ENCODE measurements around the gene ERCC4. TPM values are rescaled to one million over a fixed set of nuclear protein-coding genes. Genes with fewer than 3 reads are reported as not detected.

ERCC4 gene
- total and polyA plus RNA-seq, 7 donors = 0.60 to 11.4 (median 7.7) TPM

GRCh38 chr16:13935408-13935807, 15.5 kb downstream of the ERCC4 start:
- no peak overlapping the region for H3K27ac ChIP-seq
- peaks cover 0 to 73% (median 6%) of the 10 kb centered on the region in 4 donors for H3K36me3 ChIP-seq
- no peaks in the 10 kb centered on the region for H3K27me3 ChIP-seq
- no peak overlapping the region for H3K4me3 ChIP-seq
- WGBS, 2 donors = 81 to 86% methylated on average over 12 of the region's 12 CpGs
- no peak for DNase-seq
- no peaks in the 10 kb centered on the region for H3K9me3 ChIP-seq
- intact Hi-C loops (cut with DNase I) = no loop called here
- peak in 1 of 4 experiments; percentile 46 for TF ChIP-seq CTCF (IDR thresholded peaks at IDR 0.05)
- no peak for TF ChIP-seq POLR2A (IDR thresholded peaks at IDR 0.05)
- no peak for TF ChIP-seq POLR2AphosphoS5 (IDR thresholded peaks at IDR 0.05)
- no peak for TF ChIP-seq EP300 (IDR thresholded peaks at IDR 0.05)
- H3K4me1 ChIP-seq = peaks cover 0 to 5% (median 0%) of the 10 kb centered on the region in 4 donors

- Histone ChIP-seq H3K36me3 (peaks cover 0 to 75% (median 6%) of the 10 kb centered on the region in 4 donors), H3K9me3 (no peaks in the 10 kb centered on the region), H3K27ac (no peak overlapping the region), H3K4me1 (peaks cover 0 to 5% (median 0%) of the 10 kb centered on the region in 4 donors), H3K4me3 (no peak overlapping the region), H3K27me3 (no peaks in the 10 kb centered on the region)
- TF ChIP-seq POLR2AphosphoS5 (IDR thresholded peaks at IDR 0.05) = no peak
- no peak for TF ChIP-seq EP300 (IDR thresholded peaks at IDR 0.05)
- TF ChIP-seq CTCF (IDR thresholded peaks at IDR 0.05) = no peak
- TF ChIP-seq POLR2A (IDR thresholded peaks at IDR 0.05) = no peak
- intact Hi-C loops (cut with DNase I) = no loop called here
- WGBS, 2 donors = 72 to 73% methylated on average over 2 of the region's 2 CpGs
- DNase-seq = no peak
Observed at GRCh38 chr16:13936155-13936554, 16.2 kb downstream of the ERCC4 start.

- no peak for DNase-seq
- peaks cover 0 to 5% (median 0%) of the 10 kb centered on the region in 4 donors for H3K4me1 ChIP-seq
- H3K9me3 ChIP-seq = no peaks in the 10 kb centered on the region
- H3K4me3 ChIP-seq = no peak overlapping the region
- peaks cover 0 to 72% (median 6%) of the 10 kb centered on the region in 4 donors for H3K36me3 ChIP-seq
- TF ChIP-seq POLR2A (IDR thresholded peaks at IDR 0.05) (no peak), POLR2AphosphoS5 (IDR thresholded peaks at IDR 0.05) (no peak), CTCF (IDR thresholded peaks at IDR 0.05) (no peak), EP300 (IDR thresholded peaks at IDR 0.05) (no peak)
- H3K27ac ChIP-seq = no peak overlapping the region
- 75 to 77% methylated on average over 3 of the region's 3 CpGs for WGBS, 2 donors
- intact Hi-C loops (cut with DNase I) = no loop called here
- no peaks in the 10 kb centered on the region for H3K27me3 ChIP-seq
Observed at GRCh38 chr16:13936596-13937081, 16.7 kb downstream of the ERCC4 start.

- no peaks in the 10 kb centered on the region for H3K27me3 ChIP-seq
- no peak for DNase-seq
- peaks cover 0 to 65% (median 6%) of the 10 kb centered on the region in 4 donors for H3K36me3 ChIP-seq
- H3K27ac ChIP-seq = no peak overlapping the region
- TF ChIP-seq POLR2AphosphoS5 (IDR thresholded peaks at IDR 0.05) = no peak
- no peak for TF ChIP-seq EP300 (IDR thresholded peaks at IDR 0.05)
- TF ChIP-seq POLR2A (IDR thresholded peaks at IDR 0.05) = no peak
- no peak for TF ChIP-seq CTCF (IDR thresholded peaks at IDR 0.05)
- WGBS, 2 donors = 82 to 89% methylated on average over 5 of the region's 5 CpGs
- no peak overlapping the region for H3K4me3 ChIP-seq
- intact Hi-C loops (cut with DNase I) = no loop called here
- peaks cover 0 to 5% (median 0%) of the 10 kb centered on the region in 4 donors for H3K4me1 ChIP-seq
- H3K9me3 ChIP-seq = no peaks in the 10 kb centered on the region
Observed at GRCh38 chr16:13937411-13937810, 17.5 kb downstream of the ERCC4 start.

GRCh38 chr16:13938480-13938879, 18.5 kb downstream of the ERCC4 start:
- H3K27ac ChIP-seq = no peak overlapping the region
- H3K4me1 ChIP-seq = peaks cover 0 to 5% (median 0%) of the 10 kb centered on the region in 4 donors
- no peaks in the 10 kb centered on the region for H3K9me3 ChIP-seq
- 93 to 95% methylated on average over 4 of the region's 4 CpGs for WGBS, 2 donors
- DNase-seq = no peak
- no peak for TF ChIP-seq CTCF (IDR thresholded peaks at IDR 0.05)
- no peak overlapping the region for H3K4me3 ChIP-seq
- H3K36me3 ChIP-seq = peaks cover 0 to 62% (median 6%) of the 10 kb centered on the region in 4 donors
- intact Hi-C loops (cut with DNase I) = no loop called here
- no peaks in the 10 kb centered on the region for H3K27me3 ChIP-seq
